ENCODE results near the gene SYNGR1. TPM values are rescaled to one million over a fixed set of nuclear protein-coding genes. Genes with fewer than 3 reads are reported as not detected.

Gene SYNGR1
- total RNA-seq, 1 donor from 2014 or later, result 49.5 TPM

GRCh38 chr22:39379756-39380730, 30.3 kb downstream of the SYNGR1 start:
- no peaks in the 10 kb centered on the region for H3K4me1 Mint-ChIP-seq (ENCODE audit: low read depth, unreplicated experiment)
- no peak overlapping the region for H3K4me3 Mint-ChIP-seq (ENCODE audit: unreplicated experiment)
- H3K27me3 Mint-ChIP-seq (ENCODE audit: unreplicated experiment), result peaks cover 12% of the 10 kb centered on the region
- H3K27ac Mint-ChIP-seq (ENCODE audit: unreplicated experiment), result no peak overlapping the region
- no peak for TF ChIP-seq CTCF (IDR thresholded peaks at IDR 0.05; ENCODE audit: partially characterized antibody, unreplicated experiment)
- no peak for DNase-seq
- no peaks in the 10 kb centered on the region for H3K36me3 Mint-ChIP-seq (ENCODE audit: unreplicated experiment)
- peaks cover 1% of the 10 kb centered on the region for H3K9me3 Mint-ChIP-seq (ENCODE audit: unreplicated experiment)

- Mint-ChIP-seq H3K9me3 (ENCODE audit: unreplicated experiment) (peaks cover 1% of the 10 kb centered on the region), H3K4me1 (ENCODE audit: low read depth, unreplicated experiment) (no peaks in the 10 kb centered on the region), H3K27ac (ENCODE audit: unreplicated experiment) (no peak overlapping the region), H3K4me3 (ENCODE audit: unreplicated experiment) (no peak overlapping the region), H3K27me3 (ENCODE audit: unreplicated experiment) (peaks cover 12% of the 10 kb centered on the region), H3K36me3 (ENCODE audit: unreplicated experiment) (no peaks in the 10 kb centered on the region)
- DNase-seq, result no peak
- TF ChIP-seq CTCF (IDR thresholded peaks at IDR 0.05; ENCODE audit: partially characterized antibody, unreplicated experiment), result no peak
These were observed 31.4 kb downstream of the SYNGR1 start for GRCh38 chr22:39381009-39381755.

GRCh38 chr22:39381930-39382329, 32.1 kb downstream of the SYNGR1 start:
- no peak for DNase-seq
- no peaks in the 10 kb centered on the region for H3K4me1 Mint-ChIP-seq (ENCODE audit: low read depth, unreplicated experiment)
- H3K27ac Mint-ChIP-seq (ENCODE audit: unreplicated experiment), result no peak overlapping the region
- no peak for TF ChIP-seq CTCF (IDR thresholded peaks at IDR 0.05; ENCODE audit: partially characterized antibody, unreplicated experiment)
- H3K27me3 Mint-ChIP-seq (ENCODE audit: unreplicated experiment), result peaks cover 11% of the 10 kb centered on the region
- H3K9me3 Mint-ChIP-seq (ENCODE audit: unreplicated experiment), result peaks cover 1% of the 10 kb centered on the region
- H3K36me3 Mint-ChIP-seq (ENCODE audit: unreplicated experiment), result no peaks in the 10 kb centered on the region
- H3K4me3 Mint-ChIP-seq (ENCODE audit: unreplicated experiment), result no peak overlapping the region

- Mint-ChIP-seq H3K36me3 (ENCODE audit: unreplicated experiment) (no peaks in the 10 kb centered on the region), H3K27me3 (ENCODE audit: unreplicated experiment) (peaks cover 11% of the 10 kb centered on the region), H3K27ac (ENCODE audit: unreplicated experiment) (no peak overlapping the region), H3K4me3 (ENCODE audit: unreplicated experiment) (no peak overlapping the region), H3K9me3 (ENCODE audit: unreplicated experiment) (peaks cover 1% of the 10 kb centered on the region), H3K4me1 (ENCODE audit: low read depth, unreplicated experiment) (no peaks in the 10 kb centered on the region)
- no peak for DNase-seq
- TF ChIP-seq CTCF (IDR thresholded peaks at IDR 0.05; ENCODE audit: partially characterized antibody, unreplicated experiment), result no peak
These were observed 32.6 kb downstream of the SYNGR1 start for GRCh38 chr22:39382410-39382809.
